RWPE2 (cell line): ENCODE data around the gene SEMA3F.
A peak's percentile ranks its signal among the peaks of the same experiment; 100 is the strongest.

Experiments
- ATAC-seq: fragments of 200-7000 bp; cut with Tn5 transposase; 3 replicates; pipeline ENCODE4 v1.9.1; 2021; ENCODE audit warnings: low read depth
- DNase-seq: peaks from one replicate; pipeline ENCODE4 v3.0.0-alpha.2; 2020; ENCODE audit warnings: low spot score
- H3K27ac ChIP-seq: fragments of 450-650 bp; 2 replicates; pipeline ENCODE4 v1.5.1; 2017; ENCODE audit warnings: mild to moderate bottlenecking; ENCODE audit not compliant: poor library complexity, severe bottlenecking
- H3K27me3 ChIP-seq: fragments of 250-450 bp; sonication (Bioruptor Pico); 2 replicates; pipeline ENCODE4 v1.5.1; 2021; ENCODE audit warnings: mild to moderate bottlenecking, moderate library complexity; ENCODE audit not compliant: insufficient read depth, poor library complexity, severe bottlenecking
- H3K36me3 ChIP-seq: fragments of 250-450 bp; sonication (Bioruptor Pico); 2 replicates; pipeline ENCODE4 v1.5.1; 2020; ENCODE audit warnings: low read depth, mild to moderate bottlenecking, moderate library complexity
- H3K4me1 ChIP-seq: fragments of 250-450 bp; sonication (Bioruptor Pico); 2 replicates; pipeline ENCODE4 v1.5.1; 2021; ENCODE audit warnings: mild to moderate bottlenecking, moderate library complexity; ENCODE audit not compliant: insufficient read depth, poor library complexity, severe bottlenecking
- H3K4me3 ChIP-seq: fragments of 250-450 bp; sonication (Bioruptor Pico); 2 replicates; pipeline ENCODE4 v1.5.1; 2021; ENCODE audit warnings: mild to moderate bottlenecking, moderate library complexity; ENCODE audit not compliant: severe bottlenecking
- H3K9me3 ChIP-seq: fragments of 250-450 bp; sonication (Bioruptor Pico); 2 replicates; pipeline ENCODE4 v1.5.1; 2021; ENCODE audit warnings: mild to moderate bottlenecking, moderate library complexity; ENCODE audit not compliant: severe bottlenecking
- TF ChIP-seq, protein P1 (sequence below): fragments of 450-650 bp; IDR thresholded peaks from one replicate; pipeline ENCODE4 v1.5.1; 2017; ENCODE audit warnings: mild to moderate bottlenecking, moderate library complexity; ENCODE audit not compliant: poor library complexity, severe bottlenecking

Gene SEMA3F

GRCh38 chr3:50215529-50215928, 60.4 kb downstream of the SEMA3F start:
- DNase-seq (no peak), ATAC-seq (no peak)
- TF ChIP-seq, protein P1, sequence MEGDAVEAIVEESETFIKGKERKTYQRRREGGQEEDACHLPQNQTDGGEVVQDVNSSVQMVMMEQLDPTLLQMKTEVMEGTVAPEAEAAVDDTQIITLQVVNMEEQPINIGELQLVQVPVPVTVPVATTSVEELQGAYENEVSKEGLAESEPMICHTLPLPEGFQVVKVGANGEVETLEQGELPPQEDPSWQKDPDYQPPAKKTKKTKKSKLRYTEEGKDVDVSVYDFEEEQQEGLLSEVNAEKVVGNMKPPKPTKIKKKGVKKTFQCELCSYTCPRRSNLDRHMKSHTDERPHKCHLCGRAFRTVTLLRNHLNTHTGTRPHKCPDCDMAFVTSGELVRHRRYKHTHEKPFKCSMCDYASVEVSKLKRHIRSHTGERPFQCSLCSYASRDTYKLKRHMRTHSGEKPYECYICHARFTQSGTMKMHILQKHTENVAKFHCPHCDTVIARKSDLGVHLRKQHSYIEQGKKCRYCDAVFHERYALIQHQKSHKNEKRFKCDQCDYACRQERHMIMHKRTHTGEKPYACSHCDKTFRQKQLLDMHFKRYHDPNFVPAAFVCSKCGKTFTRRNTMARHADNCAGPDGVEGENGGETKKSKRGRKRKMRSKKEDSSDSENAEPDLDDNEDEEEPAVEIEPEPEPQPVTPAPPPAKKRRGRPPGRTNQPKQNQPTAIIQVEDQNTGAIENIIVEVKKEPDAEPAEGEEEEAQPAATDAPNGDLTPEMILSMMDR = no peak
- Histone ChIP-seq H3K27me3 (no peaks in the 10 kb centered on the region), H3K27ac (no peak overlapping the region), H3K4me3 (no peak overlapping the region), H3K36me3 (no peaks in the 10 kb centered on the region), H3K4me1 (no peaks in the 10 kb centered on the region), H3K9me3 (no peaks in the 10 kb centered on the region)

- Histone ChIP-seq H3K36me3 (no peaks in the 10 kb centered on the region), H3K9me3 (no peaks in the 10 kb centered on the region), H3K4me3 (no peak overlapping the region), H3K4me1 (no peaks in the 10 kb centered on the region), H3K27ac (no peak overlapping the region), H3K27me3 (no peaks in the 10 kb centered on the region)
- DNase-seq = no peak
- ATAC-seq = peak; percentile 32; the same call in 1 of the 3 replicates
- TF ChIP-seq, protein P1 = no peak
Measured at GRCh38 chr3:50217681-50218080, 62.6 kb downstream of the SEMA3F start.

DNA sequence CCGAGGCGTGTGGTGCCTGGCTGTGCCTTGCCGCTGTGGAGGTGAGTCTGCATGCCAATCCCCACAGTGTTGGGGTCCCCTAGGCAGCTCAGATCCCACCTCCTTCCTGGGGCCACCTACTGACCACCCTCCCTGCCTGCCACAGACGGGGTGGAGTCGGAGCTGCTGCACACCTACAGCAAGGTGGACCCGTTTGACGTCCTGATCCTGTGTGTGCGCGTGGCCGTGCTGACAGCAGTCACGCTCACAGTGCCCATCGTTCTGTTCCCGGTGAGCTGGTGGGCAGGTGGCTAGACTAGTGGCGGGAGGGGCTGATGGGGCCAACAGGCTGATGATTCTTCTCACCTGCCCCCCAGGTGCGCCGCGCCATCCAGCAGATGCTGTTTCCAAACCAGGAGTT, 63.3 kb downstream of the SEMA3F start:
- DNase-seq (no peak), ATAC-seq (no peak)
- Histone ChIP-seq H3K36me3 (no peaks in the 10 kb centered on the region), H3K27me3 (no peaks in the 10 kb centered on the region), H3K4me1 (no peaks in the 10 kb centered on the region), H3K9me3 (no peaks in the 10 kb centered on the region), H3K27ac (no peak overlapping the region), H3K4me3 (no peak overlapping the region)
- TF ChIP-seq, protein P1 = no peak

DNA sequence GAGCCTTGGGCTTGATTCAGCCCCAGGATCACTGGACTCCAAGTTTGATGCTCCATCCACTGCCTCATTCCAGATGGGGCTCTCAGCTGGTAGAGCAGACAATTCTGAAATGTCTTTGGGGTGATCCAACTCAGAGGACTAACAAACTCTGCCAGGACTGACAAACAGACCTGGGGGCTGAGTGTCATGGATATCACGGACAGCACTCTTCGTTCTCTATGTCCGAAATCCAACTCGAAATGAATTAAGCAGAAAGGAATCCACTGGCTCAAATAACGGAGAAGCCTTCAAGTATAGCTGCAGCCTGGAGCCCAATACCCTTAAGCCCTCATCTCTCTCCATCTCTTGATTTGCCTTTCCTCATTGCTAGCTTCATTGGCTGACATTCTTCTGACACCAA, 64.2 kb downstream of the SEMA3F start:
- Histone ChIP-seq H3K27me3 (no peaks in the 10 kb centered on the region), H3K4me1 (no peaks in the 10 kb centered on the region), H3K4me3 (no peak overlapping the region), H3K36me3 (no peaks in the 10 kb centered on the region), H3K9me3 (no peaks in the 10 kb centered on the region), H3K27ac (no peak overlapping the region)
- no peak for DNase-seq
- no peak for ATAC-seq
- TF ChIP-seq, protein P1 = no peak

DNA sequence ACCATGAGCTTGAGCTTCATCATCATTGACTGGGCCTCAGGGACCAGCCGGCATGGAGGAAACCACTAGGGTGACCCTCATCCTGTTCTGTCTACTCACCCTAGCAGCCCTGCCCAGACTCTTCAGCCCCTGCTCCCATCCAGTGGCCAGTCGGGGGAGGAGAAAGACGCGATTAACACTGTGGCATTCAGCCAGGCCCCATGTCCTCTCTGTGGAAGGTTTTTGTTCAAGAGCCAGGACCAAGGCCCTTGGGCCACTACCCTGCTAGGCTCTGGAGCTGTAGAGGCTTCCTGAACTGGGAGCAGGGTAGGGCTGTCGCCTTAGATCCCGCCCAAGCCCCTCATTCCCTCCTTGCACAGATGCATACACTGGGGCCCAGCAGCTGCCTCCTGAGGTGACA, 65.0 kb downstream of the SEMA3F start:
- Histone ChIP-seq H3K36me3 (no peaks in the 10 kb centered on the region), H3K27me3 (no peaks in the 10 kb centered on the region), H3K27ac (no peak overlapping the region), H3K4me3 (no peak overlapping the region), H3K4me1 (no peaks in the 10 kb centered on the region), H3K9me3 (no peaks in the 10 kb centered on the region)
- TF ChIP-seq, protein P1 = no peak
- ATAC-seq (no peak), DNase-seq (no peak)
